C4-2B (cell line): ENCODE measurements around the gene RPL36.

Experiments
- ZFX ChIP-seq: fragments of 450-650 bp; IDR thresholded peaks from 2 replicates; pipeline ENCODE4 v1.6.1; 2017
- TF ChIP-seq, protein P1 (sequence below): fragments of 450-650 bp; conservative IDR thresholded peaks from 2 replicates; pipeline ENCODE4 v1.5.1; 2017; ENCODE audit warnings: mild to moderate bottlenecking

- TF ChIP-seq, protein P1, sequence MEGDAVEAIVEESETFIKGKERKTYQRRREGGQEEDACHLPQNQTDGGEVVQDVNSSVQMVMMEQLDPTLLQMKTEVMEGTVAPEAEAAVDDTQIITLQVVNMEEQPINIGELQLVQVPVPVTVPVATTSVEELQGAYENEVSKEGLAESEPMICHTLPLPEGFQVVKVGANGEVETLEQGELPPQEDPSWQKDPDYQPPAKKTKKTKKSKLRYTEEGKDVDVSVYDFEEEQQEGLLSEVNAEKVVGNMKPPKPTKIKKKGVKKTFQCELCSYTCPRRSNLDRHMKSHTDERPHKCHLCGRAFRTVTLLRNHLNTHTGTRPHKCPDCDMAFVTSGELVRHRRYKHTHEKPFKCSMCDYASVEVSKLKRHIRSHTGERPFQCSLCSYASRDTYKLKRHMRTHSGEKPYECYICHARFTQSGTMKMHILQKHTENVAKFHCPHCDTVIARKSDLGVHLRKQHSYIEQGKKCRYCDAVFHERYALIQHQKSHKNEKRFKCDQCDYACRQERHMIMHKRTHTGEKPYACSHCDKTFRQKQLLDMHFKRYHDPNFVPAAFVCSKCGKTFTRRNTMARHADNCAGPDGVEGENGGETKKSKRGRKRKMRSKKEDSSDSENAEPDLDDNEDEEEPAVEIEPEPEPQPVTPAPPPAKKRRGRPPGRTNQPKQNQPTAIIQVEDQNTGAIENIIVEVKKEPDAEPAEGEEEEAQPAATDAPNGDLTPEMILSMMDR, result no peak
- TF ChIP-seq ZFX, result no peak
Observed at GRCh38 chr19:5738423-5738822, 48.3 kb downstream of the RPL36 start.
